Astrocyte (in vitro differentiated cells and primary cell): ENCODE results near the gene ROCK1.

ENCODE experiments used
- CTCF ChIP-seq: IDR thresholded peaks from 2 replicates; pipeline ENCODE4 v1.5.1; 2011; ENCODE audit warnings: low read depth, mild to moderate bottlenecking, inconsistent platforms, low read length, moderate library complexity; ENCODE audit not compliant: insufficient read depth
- EZH2 ChIP-seq: IDR thresholded peaks from 2 replicates; pipeline ENCODE4 v1.6.1; 2012; ENCODE audit warnings: mild to moderate bottlenecking, low read length, inconsistent platforms; ENCODE audit not compliant: insufficient read depth

DNA sequence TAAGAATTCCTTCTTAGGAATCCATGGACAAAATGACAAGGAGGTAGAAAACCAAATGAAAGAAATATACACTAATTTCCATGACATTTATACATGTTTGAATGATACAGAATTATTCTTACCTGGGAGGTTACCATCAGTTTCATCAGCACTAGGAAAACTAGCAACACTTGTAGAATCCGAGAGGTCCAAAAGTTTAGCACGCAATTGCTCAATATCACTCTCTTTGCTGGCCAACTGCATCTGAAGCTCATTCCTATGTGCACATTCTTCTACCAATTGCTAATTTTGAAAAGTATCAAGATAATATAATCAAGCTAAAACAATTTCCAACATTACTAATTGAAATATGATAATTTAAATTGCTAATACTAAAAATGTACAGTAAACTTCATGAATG is 144.8 kb downstream of the ROCK1 start:
- TF ChIP-seq CTCF: no peak
- TF ChIP-seq EZH2: no peak
